Measurements from ENCODE around the gene ENTPD6.

The ENTPD6 gene

GRCh38 chr20:25188218-25188617, 7.3 kb upstream of the ENTPD6 start:
- no peak for ATAC-seq

- no peak for ATAC-seq
Observed at GRCh38 chr20:25191051-25191450, 4.5 kb upstream of the ENTPD6 start.

DNA sequence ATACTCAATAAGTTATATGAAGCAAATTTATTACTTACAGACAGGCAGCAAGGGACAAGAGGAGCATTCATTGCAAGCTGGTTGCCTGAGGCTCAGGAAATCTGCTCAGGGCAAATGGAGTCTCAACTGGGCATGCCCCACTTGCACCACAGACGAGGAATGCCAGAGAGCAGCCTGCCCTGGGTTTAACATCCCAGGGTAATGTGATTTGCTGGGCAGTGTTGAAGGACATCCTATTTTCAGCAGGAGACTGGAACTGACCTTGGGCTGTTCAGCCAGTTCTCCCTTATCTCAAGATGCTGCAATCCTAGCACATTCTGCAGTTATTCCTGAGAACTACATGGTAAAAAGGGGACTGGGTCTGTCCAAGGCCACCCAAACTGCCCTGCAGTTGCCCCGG, 3.8 kb upstream of the ENTPD6 start:
- ATAC-seq = no peak

DNA sequence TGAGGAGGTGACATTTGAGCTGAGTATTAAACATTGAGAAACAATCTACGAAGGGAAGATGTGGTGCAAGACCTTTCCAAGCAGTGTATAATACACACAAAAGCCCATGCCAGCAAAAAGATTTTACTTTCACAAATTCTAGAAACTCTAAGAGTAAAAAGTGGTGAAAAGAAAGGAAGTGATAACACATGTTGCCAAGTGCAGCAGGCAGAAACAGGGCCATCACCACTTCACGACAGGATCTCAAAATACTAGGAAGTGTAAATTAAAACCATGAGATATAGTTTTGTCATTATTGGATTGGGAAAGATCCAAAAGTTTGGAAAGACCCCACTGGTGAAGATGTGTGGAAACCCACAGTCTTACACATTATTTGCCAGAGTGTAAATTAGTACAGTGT, 1.7 kb upstream of the ENTPD6 start:
- no peak for ATAC-seq

- no peak for ATAC-seq
Observed at GRCh38 chr20:25194333-25194972, 1.1 kb upstream of the ENTPD6 start.

GRCh38 chr20:25195962-25196785, 662 bp downstream of the ENTPD6 start:
- peak; percentile 22 to 29 for ATAC-seq

- ATAC-seq = no peak
Observed at GRCh38 chr20:25196786-25197120, 1.2 kb downstream of the ENTPD6 start.

- peak in 1 of 2 donors; percentile 32 for ATAC-seq
Observed at GRCh38 chr20:25197183-25197869, 1.8 kb downstream of the ENTPD6 start.

DNA sequence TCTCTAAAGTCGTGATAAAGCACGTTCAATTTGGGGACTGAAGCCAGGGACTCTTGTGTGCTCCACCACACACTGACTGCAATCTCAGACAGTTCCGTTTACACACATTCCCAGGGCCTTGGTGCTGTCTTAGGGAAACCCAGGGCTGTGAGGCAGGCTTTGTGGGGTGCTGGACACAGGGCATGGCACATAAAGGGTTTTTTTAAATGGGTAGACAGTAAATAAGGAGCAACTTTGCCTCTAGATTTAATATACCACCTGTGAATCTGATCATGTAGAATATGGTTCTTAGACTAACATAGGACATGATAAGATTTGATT, 2.3 kb downstream of the ENTPD6 start:
- no peak for ATAC-seq

DNA sequence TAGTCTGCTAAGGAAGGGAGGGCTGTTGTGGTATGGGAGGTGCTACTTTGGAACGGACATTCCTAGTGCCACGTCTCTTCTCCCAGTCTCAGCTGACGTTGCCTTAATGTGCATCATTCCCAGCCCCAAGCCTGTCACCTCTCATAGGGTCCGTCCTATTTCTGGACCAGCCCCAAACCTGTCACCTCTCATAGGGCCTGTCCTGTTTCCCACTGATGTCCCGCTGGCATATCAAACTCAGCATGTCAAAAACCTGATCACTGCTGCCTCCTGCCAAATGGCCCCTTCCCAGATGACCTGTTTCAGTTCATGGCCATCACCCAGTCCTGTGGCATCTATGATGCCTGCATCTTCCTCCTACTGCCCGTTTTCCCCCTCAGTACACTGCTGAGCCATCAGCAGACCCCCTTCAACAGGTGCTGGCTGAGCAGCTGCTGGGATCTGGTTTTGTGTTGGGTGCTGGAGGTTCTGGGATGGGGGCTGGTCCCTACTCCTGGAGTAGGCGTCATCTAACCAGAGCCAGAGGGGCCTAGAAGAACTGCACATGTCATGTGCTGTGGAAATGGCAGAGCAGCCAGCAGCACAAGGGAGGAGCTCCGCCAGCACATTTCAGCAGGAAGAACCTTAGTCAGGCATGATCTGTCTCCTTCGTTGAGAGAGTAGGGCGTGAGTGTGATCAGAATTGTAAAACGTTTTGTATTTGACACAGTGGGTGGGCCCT, 3.3 kb downstream of the ENTPD6 start:
- no peak for ATAC-seq

DNA sequence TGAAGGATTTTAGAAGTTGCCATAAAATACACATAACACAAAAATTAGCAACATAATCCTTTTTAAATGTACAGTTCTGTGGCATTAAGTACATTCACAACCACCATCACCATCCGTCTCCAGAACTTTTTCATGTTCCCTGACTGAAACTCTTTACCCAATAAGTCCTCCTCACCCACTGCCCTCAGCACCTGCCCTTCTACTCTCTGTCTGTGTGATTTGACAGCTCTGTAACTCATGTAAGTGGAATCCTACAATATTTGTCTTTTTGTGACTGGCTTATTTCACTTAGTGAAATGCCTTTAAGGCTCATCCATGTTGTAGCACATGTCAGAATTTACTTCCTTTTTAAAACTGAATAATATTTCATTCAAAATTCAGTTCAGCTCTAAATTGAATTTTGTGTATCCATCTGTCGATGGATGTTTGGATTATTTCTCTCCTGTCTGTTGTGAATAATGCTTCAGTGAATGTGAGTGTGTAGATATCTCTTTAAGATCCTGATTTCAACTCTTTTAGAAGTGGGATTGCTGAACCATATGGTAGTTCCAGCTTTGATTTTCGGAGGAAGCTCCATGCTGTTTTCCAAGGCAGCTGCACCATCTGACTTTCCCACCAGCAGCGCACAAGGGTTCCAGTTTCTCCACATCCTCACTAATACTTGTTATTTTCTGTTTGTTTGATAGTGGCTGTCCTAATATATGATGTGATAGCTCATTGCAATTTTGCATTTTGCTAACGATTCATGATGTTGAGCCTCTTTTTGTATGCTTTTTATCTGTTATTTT, 4.2 kb downstream of the ENTPD6 start:
- ATAC-seq = no peak

DNA sequence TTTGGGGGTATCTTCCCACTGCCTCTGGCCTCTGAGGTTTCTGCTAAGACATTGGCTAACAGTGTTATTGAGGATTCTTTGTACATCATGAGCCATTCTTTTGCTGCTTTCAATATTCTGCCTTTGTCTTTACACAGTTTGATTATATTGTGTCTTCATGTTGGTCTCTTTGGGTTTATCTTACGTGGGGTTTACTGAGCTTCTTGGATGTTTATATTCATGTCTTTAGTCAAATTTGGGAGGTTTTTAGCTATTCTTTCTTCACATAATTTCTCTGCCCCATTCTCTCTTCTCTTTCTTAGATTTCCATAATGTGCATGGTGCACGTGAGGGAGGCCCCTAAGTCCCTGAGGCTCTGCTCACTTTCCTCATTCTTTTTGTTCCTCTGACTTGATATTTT, 7.6 kb downstream of the ENTPD6 start:
- no peak for ATAC-seq

DNA sequence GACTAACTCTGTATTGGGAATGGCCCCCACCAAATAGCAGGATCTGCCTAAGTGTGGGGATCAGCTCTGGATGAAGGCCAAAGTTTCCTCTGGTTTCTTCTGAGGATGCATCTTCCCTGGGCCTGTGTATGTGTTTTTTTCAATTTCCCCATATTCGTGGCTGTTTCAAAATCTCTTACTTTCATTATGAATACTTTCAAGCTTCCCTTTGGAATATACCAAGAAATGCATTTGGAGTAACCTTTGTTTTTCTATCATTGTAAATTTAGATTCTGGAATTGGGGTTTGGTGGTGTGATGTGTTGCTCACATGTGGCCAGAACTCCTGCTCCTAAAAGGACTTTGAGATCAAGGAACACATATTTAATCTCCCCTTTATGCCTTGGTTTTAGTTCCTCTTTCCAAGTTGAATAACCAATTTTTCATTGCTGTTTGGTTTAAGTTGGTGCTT, 8.4 kb downstream of the ENTPD6 start:
- ATAC-seq = no peak

- no peak for ATAC-seq
Observed at GRCh38 chr20:25204550-25205276, 9.2 kb downstream of the ENTPD6 start.

DNA sequence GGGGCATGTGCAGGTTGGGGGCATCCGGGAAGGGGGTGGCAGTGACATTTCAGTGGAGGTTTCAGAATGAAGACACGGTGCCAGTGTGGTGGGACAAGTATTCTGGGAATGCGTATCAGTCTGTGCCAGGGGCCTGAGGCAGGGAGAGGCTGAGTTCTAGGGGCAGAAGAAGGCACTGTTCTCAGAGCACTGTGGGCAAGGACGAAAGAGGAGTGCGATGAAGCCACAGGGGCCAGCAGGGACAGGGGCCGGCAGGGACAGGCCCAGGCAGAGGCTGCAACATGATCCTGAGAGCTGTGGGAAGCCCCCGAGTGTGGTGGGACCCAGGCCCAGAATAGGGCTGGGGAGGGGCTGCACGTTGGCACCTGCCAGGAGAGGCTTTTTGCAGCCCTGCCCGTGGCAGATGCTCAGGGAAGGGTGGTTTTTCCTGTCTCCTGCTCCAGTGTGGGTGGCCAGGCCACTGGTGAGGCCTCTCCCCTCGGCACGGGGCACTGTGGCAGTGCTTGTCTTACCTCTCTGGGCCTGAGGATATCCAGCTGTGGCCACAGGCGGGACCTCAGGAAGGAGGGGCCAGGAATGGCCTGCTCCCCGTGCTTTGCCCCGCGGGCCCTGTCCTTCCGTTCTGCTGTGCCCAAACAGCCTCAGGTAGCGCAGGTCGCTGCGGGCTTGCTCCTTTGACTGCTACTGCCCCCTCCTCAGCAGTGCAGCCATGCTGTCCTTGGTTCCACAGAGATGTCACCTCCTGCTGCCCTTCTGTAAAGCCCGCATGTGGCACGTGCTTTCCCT, 10.0 kb downstream of the ENTPD6 start:
- ATAC-seq = no peak

DNA sequence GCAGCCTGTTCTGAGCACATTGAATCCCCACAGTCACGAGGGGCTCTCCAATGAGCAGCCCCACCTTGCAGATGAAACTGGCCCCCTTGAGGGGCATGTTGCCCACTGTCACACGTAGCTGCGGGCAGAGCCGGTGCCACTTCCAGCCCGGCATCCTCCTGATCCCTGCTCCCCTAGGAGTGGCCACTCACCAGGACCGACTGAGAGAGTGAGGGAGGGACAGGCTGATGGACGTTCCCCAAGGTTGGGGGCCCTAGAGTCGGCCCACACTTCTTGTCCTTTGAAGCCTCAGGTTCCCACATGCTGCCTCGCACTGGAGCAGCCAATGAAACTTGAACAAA, 10.5 kb downstream of the ENTPD6 start:
- no peak for ATAC-seq

GRCh38 chr20:25206548-25206947, 11.0 kb downstream of the ENTPD6 start:
- ATAC-seq = no peak

DNA sequence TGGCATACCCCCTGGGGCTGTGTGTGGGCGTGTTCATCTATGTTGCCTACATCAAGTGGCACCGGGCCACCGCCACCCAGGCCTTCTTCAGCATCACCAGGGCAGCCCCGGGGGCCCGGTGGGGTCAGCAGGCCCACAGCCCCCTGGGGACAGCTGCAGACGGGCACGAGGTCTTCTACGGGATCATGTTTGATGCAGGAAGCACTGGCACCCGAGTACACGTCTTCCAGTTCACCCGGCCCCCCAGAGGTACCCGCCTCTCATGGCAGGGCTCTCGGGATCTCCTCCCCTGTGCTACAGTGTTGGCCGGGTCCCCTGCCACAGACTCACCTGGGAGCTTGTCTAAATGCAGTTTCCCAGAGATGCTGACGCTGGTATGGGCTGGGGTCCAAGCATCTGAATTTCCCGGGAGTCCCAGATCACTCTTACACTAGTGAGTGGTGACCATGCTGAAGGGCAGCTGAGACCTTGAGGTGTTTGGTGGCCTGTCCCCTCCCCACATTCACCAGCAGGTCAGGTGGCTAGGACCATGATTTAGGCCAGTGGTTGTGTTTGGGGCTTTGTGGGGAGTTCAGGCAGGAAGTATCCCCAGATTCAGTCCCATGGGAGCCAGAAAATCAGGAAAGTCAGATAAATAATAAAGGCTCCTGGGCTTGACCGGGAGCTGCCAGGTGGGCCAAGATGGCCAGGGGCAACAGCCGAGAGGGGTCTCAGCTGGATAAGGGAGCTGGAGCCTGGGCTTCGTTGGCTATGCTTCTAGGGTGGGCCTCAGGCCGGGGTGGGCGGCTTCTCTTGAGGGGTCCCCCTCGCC, 11.8 kb downstream of the ENTPD6 start:
- ATAC-seq = no peak

DNA sequence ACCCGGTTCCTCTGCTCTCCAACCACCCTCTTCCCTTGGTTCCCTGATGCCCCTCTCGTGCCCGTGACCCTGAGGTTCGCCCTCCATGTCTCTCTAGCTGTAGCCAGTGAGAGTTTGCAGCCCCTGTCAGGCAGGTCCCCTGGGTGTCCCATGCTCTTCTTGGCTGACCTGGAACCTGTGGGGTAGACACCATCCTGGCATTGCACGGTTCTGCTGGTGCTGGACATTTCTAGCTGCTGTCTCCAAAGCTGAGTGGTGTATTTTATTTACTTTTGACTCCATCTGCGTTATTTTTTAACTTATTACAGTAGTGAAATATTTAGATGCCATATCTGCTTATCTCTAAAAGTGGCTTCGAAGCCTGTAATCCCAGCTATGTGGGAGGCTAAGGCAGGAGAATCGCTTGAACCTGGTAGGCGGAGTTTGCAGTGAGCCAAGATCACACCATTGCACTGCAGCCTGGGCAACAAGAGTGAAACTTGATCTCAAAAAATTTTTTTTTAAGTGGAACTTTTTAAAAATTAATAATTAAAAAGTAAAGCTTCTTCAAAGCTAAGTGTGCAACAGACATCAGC, 12.5 kb downstream of the ENTPD6 start:
- no peak for ATAC-seq

DNA sequence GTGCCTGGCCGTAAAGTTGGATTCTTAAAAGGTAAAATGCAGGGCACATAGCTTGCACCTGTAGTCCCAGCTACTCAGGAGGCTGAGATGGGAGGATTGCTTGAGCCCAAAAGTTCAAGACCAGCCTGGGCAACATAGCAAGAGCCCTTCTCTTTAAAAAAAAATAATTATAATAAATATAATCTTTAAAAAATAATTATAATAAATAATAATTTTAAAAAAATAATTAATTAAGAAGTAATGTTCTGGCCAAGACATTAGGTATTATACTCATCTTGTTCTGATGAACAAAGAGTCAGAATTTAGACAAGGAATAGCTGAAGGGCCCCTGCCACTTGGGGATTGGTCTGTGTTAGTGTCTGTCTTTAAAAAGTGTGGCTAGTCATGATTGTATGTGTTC, 13.9 kb downstream of the ENTPD6 start:
- ATAC-seq = no peak

All from activated CD4-positive, CD25-positive, alpha-beta regulatory T cell treated with anti-CD3 and anti-CD28 coated beads, Interleukin-2, amount 50 U/mL, for 24 hours (primary cell).